D341Med (cell line): Measurements from ENCODE around the gene ASH1L.

Experiments used
- DNase-seq: peaks from one replicate; pipeline ENCODE4 v3.0.0; 2012; ENCODE audit warnings: low spot score

The ASH1L gene

GRCh38 chr1:155327981-155328380, 234.6 kb downstream of the ASH1L start:
- no peak for DNase-seq

DNA sequence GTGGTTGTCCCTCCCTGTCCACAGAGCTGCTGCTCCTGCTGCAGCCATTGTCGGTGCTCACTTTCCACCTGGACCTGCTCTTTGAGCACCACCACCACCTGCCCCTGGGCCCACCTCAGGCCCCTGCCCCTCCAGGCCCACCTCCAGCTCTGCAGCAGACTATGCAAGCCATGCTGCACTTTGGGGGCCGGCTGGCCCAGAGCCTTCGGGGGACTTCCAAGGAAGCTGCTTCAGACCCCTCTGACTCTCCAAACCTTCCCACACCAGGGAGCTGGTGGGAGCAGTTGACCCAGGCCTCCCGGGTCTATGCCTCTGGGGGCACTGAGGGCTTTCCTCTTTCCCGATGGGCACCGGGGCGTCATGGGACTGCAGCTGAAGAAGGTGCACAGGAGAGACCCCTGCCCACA, 236.0 kb downstream of the ASH1L start:
- no peak for DNase-seq

DNA sequence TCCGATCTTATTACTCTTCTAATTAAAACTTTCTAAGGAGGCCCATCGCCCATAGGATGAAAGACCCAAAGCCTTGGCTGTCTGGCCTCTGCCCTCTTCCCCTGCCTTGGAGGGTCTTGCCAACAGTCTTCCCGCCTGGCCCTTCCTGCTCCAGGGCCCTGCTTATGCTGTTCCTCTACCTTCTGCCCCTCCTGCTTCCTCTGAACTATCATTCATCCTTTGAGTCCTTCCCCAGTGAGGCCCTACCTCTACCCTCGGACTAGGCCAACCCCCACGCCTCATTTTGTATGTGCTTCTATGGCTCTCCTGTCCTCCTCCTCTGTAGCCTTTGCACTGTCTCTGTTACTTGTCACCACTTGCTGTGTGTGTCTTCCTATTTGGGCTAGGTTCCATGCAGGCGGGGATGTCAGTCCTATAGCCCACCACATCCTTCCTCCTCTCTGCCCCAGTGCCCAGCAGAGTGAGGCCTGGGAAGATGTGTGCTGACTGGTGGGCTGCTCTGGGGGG, 236.5 kb downstream of the ASH1L start:
- DNase-seq: no peak

- no peak for DNase-seq
Measured at GRCh38 chr1:155325603-155325893, 237.1 kb downstream of the ASH1L start.

- peak; percentile 84 for DNase-seq
Measured at GRCh38 chr1:155324717-155325602, 237.6 kb downstream of the ASH1L start.

GRCh38 chr1:155324037-155324716, 238.4 kb downstream of the ASH1L start:
- peak; percentile 98 for DNase-seq

DNA sequence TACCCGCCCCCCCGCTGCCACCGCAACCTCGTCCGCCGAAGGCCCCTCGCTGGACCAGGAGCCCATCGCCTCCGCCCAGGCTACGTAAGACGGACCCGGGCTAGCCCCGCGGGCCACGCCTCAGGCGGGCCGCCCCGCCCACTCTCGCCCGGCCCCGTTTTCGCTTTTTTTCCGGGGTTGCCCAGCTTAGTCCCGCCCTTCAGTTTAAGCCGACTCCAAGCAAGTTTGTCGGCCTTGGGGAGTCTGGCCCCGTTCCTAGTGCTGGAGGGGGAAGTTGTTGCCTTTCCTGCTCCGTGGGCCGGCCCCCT, 238.9 kb downstream of the ASH1L start:
- peak; percentile 90 for DNase-seq

DNA sequence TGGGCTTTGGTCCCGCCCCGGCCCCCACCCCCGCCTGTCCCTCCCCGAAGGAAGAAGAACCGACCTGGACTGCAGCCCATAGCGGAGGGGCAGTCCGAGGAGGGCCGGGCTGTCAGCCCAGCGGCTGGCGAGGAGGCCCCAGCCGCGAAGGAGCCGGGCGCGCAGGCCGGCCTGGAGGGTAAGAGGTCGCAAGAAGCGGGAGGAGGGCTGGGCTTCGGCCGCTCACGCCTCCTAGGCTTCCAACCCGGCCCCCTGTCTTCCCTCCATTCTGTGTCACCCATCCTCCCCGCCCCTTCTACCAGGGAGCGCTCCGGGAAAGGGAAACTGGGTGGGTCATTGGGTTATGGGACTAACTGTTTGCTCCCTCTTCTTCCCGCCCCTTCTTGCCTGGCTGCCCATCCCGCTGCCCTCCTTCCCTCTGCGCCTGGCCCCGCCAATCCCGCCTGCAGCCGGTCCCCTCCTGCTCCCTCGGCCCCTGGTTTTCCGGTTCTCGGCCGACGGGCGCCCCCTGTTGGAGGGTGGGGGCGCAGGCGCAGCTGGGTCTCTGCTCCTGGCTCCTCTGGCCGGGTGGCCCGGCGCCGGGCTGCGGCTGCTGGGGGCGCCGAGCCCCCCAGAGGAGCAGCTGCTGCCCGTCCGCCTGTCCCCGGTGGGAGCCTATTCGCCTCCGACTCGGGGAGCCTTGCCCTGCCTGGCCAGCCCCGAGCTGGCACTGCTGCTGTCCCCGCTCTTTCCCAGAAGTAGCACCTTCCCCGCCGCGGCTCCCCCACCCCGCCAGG, 239.5 kb downstream of the ASH1L start:
- DNase-seq: peak; percentile 96

GRCh38 chr1:155322571-155322952, 240.0 kb downstream of the ASH1L start:
- peak; percentile 74 for DNase-seq

GRCh38 chr1:155321639-155322503, 240.7 kb downstream of the ASH1L start:
- no peak for DNase-seq

GRCh38 chr1:155320661-155321617, 241.7 kb downstream of the ASH1L start, which contains the start of gene RUSC1:
TSS of gene RUSC1 (plus strand) at chr1:155320894. CDS start at chr1:155321774, 880 bp downstream.
- DNase-seq: no peak

- DNase-seq: no peak
Measured at GRCh38 chr1:155320252-155320651, 242.4 kb downstream of the ASH1L start.

- DNase-seq: no peak
Measured at GRCh38 chr1:155319536-155319935, 243.1 kb downstream of the ASH1L start.

DNA sequence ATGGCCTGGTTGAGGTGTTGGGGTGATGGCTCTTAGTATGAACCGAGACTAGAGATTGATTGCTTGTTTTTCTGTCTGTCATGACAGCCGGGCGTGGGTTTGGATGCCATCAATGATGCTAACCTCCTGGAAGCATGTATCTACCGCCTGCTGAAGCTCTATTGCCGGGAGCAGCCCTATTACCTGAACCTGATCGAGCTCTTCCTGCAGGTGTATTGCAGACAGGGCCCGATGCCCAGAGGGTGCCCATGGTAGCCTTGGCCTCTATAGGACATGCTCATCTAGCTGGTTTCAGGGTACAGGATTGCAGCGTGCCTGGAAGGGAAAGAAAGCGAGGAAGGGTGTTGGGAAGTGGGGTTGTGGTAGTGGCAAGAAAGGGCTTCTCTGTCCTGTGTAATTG, 244.5 kb downstream of the ASH1L start:
- no peak for DNase-seq

DNA sequence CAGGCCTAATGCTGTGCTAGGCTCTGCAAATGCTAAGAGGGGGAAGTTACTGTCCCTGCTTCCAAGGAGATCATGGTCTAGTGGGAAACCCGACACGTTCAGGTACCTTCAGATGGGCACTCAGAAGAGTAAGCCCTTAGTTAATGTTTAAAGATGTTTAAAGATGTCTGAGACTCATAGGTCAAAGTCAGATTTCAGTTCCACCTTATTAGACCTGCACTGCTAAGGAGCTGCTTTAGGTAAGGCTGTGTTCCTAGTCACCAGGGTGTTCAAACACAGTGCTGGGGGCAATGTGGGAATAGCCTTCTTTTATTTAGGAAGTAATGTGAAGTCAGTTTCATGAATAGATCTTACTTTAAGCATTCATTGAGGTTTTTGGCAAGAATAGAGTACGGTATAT, 245.7 kb downstream of the ASH1L start:
- DNase-seq: no peak

DNA sequence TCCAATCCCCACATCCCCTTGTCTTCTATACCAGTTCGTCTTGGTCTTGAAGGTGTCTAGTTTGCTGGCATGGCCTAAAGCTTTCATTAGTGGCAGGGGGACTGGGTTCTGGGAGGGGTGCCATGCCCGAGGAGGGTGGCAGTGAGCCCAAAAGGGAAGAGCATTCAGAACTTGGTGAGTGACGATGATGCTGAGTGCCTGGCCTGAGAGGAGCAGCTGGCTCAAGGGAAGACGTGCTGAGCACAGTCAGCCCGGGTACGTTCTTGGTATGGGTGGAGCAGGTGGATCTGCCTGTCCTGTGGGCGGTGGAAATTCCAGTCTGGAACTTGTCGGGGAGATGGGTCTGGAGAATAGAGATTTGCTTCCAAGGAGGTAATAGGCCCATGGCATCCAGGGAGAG, 249.3 kb downstream of the ASH1L start:
- DNase-seq: no peak

DNA sequence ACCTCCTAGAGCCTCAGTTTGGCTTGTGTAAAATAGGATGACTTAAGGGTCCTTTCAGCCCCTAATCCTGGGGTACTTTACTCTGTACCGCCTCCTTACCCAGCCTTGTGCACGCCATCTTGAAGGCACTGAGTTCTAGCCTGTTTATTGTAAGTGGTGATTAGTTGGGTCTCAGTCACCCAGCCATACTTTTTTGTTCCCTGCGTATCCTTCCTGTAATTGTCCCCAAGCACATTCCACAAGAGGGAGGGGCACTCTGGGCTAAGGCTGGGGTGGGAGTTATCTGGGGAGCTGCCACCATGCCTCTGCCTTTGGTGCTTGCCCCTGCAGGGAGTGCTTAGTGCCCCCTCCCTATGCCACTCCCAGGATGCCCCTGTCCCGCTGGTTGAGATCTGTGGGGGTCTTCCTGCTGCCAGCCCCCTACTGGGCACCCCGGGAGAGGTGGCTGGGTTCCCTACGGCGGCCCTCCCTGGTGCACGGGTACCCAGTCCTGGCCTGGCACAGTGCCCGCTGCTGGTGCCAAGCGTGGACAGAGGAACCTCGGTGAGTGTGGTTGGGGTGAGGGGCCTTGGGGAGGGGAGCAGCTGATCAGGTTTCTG, 253.1 kb downstream of the ASH1L start:
- peak; percentile 42 for DNase-seq

DNA sequence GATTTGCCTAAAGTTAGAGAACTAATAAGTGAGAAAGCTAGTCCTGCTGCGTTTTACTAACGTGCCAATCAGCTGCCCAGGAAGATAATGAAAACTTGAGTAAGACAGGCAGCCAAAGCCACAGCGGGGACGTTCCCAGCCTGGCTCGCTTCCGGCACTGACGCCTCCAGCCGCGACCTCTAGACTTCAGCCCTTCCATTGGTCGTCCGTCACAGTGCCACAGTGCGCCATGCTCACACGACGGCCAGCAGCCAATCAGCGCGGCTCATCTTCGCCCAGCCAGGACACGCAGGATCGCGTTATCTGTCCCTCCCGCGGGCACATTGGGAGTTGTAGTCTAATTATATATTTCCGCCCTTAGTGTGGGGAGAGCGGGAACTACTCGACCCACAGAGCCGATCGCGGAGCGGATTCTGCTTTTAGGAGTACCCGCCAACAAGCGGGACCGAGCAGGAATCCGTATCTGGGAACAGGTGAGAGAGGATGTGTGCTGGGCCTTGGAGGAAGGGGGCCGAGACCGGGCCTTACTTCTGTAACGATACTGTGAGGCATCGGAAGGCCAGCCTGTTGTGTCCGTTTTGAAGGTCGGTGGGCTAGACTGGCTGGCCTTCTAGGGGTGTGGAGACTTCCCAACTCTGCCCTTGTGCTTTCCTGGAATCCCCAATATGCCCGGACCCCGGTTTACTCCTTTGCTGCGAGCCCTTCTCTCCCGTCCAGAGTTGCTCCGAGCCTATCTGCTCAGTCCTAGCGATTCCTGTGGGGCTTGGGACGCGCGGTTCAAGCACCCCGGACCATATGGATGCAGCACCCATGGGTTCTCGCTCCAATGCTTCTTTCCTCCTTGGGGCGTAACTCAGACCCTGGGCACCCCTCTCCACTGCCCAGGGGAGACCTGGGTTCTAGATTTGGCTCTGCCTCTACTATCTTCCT, 253.8 kb downstream of the ASH1L start, which contains the start of gene FDPS:
TSS of gene FDPS (plus strand) at position 374 of the 930 bp plus-strand sequence. CDS start 924 bp downstream, outside the sequence.
- DNase-seq: peak; percentile 99

GRCh38 chr1:155307247-155307740, 255.3 kb downstream of the ASH1L start:
- DNase-seq: no peak
